GM18951 (cell line): ENCODE results near the gene TLK1.

ENCODE experiments used
- POLR2A ChIP-seq: IDR thresholded peaks from 4 replicates; pipeline ENCODE4 v1.6.1; 2011; ENCODE audit warnings: mild to moderate bottlenecking; ENCODE audit not compliant: insufficient read length, insufficient read depth; ENCODE audit errors: extremely low read depth
- in situ Hi-C: fragments of 300-500 bp; cut with MboI; formaldehyde crosslinking; loops from one replicate; pipeline ENCODE4 v1.12.0; 2022; ENCODE audit warnings: low sequenced_read_pairs, mixed read lengths, inconsistent platforms; ENCODE audit not compliant: unreplicated experiment

TLK1 gene

GRCh38 chr2:171072164-171072563 lies 88.5 kb downstream of the TLK1 start:
- TF ChIP-seq POLR2A: no peak
- in situ Hi-C loops: no loop called here

- in situ Hi-C loops: no loop called here
Observed at GRCh38 chr2:171069286-171069956, 91.3 kb downstream of the TLK1 start.

GRCh38 chr2:171066110-171066509 lies 94.6 kb downstream of the TLK1 start:
- in situ Hi-C loops: no loop called here
- TF ChIP-seq POLR2A: no peak

More at GRCh38 chr2:171069286-171069956, 91.3 kb downstream of the TLK1 start:
- no peak for TF ChIP-seq POLR2A

GRCh38 chr2:171057575-171057974 lies 103.1 kb downstream of the TLK1 start:
- TF ChIP-seq POLR2A: no peak
- in situ Hi-C loops: no loop called here

GRCh38 chr2:171056307-171056706 lies 104.4 kb downstream of the TLK1 start:
- in situ Hi-C loops: no loop called here

GRCh38 chr2:171049691-171050090 lies 111.0 kb downstream of the TLK1 start:
- in situ Hi-C loops: no loop called here
- TF ChIP-seq POLR2A: no peak

More at GRCh38 chr2:171056307-171056706, 104.4 kb downstream of the TLK1 start:
- no peak for TF ChIP-seq POLR2A

- TF ChIP-seq POLR2A: no peak
- in situ Hi-C loops: no loop called here
Observed at GRCh38 chr2:171046048-171046560, 114.6 kb downstream of the TLK1 start.

- in situ Hi-C loops: no loop called here
- no peak for TF ChIP-seq POLR2A
Observed at GRCh38 chr2:171044416-171044815, 116.3 kb downstream of the TLK1 start.

GRCh38 chr2:171042253-171042969 lies 118.3 kb downstream of the TLK1 start:
- in situ Hi-C loops: no loop called here
- TF ChIP-seq POLR2A: no peak

GRCh38 chr2:171036532-171036931 lies 124.2 kb downstream of the TLK1 start:
- in situ Hi-C loops: no loop called here
- no peak for TF ChIP-seq POLR2A

GRCh38 chr2:171034315-171034714 lies 126.4 kb downstream of the TLK1 start:
- no peak for TF ChIP-seq POLR2A
- in situ Hi-C loops: no loop called here

GRCh38 chr2:171025214-171025613 lies 135.5 kb downstream of the TLK1 start:
- in situ Hi-C loops: no loop called here
- TF ChIP-seq POLR2A: no peak

- in situ Hi-C loops: no loop called here
- TF ChIP-seq POLR2A: no peak
Observed at GRCh38 chr2:171018522-171018921, 142.2 kb downstream of the TLK1 start.

- no peak for TF ChIP-seq POLR2A
- in situ Hi-C loops: no loop called here
Observed at GRCh38 chr2:171016125-171016524, 144.6 kb downstream of the TLK1 start.

- TF ChIP-seq POLR2A: no peak
- in situ Hi-C loops: no loop called here
Observed at GRCh38 chr2:171013851-171014250, 146.8 kb downstream of the TLK1 start.
